OCI-LY7 (cell line): ENCODE results near the gene SPRR2G.

Source experiments
- EZH2phosphoT487 ChIP-seq: fragments of 200-600 bp; sonication (generic); IDR thresholded peaks from 2 replicates; pipeline ENCODE4 v1.6.1; 2018; ENCODE audit warnings: low read depth, borderline replicate concordance, mild to moderate bottlenecking, mixed run types, antibody characterized with exemption, low read length, moderate library complexity, mixed read lengths
- TF ChIP-seq, protein P1 (sequence below): fragments of 200-600 bp; sonication (generic); conservative IDR thresholded peaks from 2 replicates; pipeline ENCODE4 v1.5.1; 2014; ENCODE audit warnings: mild to moderate bottlenecking, antibody characterized with exemption, low read length, moderate library complexity, mixed read lengths

DNA sequence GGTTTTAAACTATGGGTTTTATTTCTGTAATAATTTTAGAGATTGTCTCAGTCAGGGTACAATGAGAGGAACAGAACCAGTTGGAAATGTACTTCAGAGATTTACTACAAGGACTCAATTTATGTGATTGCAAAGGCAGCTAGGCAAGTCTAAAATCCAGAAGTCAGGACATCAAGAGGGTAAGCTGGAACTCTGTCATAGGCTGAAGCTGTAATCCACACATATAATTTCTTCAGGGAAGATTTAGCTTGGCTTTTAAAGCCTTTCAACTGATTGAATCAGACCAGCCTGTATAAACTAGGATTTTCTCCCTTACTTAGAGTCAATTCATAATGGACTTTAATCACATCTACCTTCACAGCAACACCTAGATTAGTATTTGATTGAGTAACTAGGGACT, 28.2 kb upstream of the SPRR2G start:
- TF ChIP-seq, protein P1, sequence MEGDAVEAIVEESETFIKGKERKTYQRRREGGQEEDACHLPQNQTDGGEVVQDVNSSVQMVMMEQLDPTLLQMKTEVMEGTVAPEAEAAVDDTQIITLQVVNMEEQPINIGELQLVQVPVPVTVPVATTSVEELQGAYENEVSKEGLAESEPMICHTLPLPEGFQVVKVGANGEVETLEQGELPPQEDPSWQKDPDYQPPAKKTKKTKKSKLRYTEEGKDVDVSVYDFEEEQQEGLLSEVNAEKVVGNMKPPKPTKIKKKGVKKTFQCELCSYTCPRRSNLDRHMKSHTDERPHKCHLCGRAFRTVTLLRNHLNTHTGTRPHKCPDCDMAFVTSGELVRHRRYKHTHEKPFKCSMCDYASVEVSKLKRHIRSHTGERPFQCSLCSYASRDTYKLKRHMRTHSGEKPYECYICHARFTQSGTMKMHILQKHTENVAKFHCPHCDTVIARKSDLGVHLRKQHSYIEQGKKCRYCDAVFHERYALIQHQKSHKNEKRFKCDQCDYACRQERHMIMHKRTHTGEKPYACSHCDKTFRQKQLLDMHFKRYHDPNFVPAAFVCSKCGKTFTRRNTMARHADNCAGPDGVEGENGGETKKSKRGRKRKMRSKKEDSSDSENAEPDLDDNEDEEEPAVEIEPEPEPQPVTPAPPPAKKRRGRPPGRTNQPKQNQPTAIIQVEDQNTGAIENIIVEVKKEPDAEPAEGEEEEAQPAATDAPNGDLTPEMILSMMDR: no peak
- no peak for TF ChIP-seq EZH2phosphoT487
